Lower leg skin (tissue), 3 donors: Measurements from ENCODE around the gene IRF6.

Experiments used
- POLR2A ChIP-seq, 2 donors: fragments of 450-650 bp; IDR thresholded peaks; one replicate each; pipeline ENCODE4 v1.6.1; 2016 to 2017; ENCODE audit warnings: antibody characterized with exemption in 2 of 2, mild to moderate bottlenecking in 1 of 2, moderate library complexity in 1 of 2
- TF ChIP-seq, protein P1 (sequence below), 3 donors: fragments of 450-650 bp; IDR thresholded peaks; one replicate each; pipeline ENCODE4 v1.5.1; 2016; ENCODE audit warnings: antibody characterized with exemption in 3 of 3, mild to moderate bottlenecking in 3 of 3, moderate library complexity in 2 of 3

DNA sequence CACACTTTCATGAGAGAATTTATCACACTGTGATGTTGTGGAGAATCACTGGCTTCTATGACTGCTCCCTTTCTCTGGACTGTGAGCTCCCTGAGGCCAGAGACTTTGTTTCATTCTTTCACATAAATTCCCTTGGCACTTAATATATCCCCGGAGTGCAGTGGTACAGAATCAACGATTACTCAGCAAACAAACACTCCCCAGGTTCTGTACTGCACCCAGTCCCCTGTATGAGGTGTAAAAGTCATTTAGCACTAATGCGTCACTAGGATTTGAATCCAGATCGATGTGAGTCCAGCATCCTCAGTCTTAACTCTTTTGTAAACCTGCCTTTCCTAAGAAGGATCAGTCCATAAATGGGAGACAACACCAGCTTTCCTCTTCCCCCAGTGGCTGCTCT is 15.0 kb upstream of the IRF6 start:
- TF ChIP-seq, protein P1, sequence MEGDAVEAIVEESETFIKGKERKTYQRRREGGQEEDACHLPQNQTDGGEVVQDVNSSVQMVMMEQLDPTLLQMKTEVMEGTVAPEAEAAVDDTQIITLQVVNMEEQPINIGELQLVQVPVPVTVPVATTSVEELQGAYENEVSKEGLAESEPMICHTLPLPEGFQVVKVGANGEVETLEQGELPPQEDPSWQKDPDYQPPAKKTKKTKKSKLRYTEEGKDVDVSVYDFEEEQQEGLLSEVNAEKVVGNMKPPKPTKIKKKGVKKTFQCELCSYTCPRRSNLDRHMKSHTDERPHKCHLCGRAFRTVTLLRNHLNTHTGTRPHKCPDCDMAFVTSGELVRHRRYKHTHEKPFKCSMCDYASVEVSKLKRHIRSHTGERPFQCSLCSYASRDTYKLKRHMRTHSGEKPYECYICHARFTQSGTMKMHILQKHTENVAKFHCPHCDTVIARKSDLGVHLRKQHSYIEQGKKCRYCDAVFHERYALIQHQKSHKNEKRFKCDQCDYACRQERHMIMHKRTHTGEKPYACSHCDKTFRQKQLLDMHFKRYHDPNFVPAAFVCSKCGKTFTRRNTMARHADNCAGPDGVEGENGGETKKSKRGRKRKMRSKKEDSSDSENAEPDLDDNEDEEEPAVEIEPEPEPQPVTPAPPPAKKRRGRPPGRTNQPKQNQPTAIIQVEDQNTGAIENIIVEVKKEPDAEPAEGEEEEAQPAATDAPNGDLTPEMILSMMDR (IDR thresholded peaks at IDR 0.05) = no peak
- TF ChIP-seq POLR2A (IDR thresholded peaks at IDR 0.05) = no peak
